ENCODE measurements around the gene OSM.
A peak's percentile ranks its signal among the peaks of the same experiment; 100 is the strongest.

The OSM gene

DNA sequence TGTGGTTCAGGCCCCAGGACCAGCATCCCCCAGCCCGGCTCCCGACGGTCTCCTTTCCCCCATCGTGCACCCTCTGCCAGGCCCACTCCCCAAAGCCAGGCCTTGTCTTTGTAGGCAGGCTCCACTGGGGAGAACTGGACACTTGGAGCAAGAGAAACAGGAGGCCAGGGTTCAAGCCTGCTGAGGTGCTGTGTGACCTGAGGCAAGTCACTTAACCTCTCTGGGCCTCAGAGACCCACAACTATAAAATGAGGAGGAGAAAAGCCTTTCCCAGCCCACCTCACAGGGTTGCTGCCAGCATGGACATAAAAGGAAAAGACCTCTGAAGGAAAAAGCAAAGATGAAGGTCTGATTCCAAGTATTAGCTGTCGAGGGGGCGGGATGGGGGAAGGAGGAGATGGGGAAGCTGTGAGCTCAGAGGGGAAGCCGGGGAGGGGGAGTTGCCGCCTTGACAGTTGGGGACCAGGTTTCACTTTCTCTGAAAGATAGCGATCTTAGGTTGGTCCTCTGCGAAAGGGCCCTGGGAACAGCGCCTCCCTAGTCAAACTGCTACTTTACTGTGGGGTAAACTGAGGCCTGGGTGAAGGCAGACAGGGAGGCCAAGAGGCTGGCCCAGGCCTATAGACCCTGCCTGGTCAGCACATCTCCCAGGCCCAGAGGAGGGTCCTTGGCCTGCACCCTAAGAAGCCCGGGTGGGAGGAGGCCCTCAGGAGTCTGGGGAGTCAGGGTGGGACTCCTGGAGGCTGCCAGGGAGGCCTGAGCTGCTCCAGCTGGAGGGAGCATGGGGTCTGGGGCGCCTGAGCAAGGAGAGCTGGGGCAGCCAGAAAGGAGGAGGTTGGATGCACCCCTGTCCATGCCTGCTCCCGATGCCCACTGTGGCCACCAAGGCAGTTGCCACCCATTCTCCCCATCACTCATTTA is 991 bp upstream of the OSM start:
- no peaks in the 10 kb centered on the region for H3K36me3 ChIP-seq (ENCODE audit: control insufficient read depth, insufficient read depth, low read length)
- H3K4me2 ChIP-seq (ENCODE audit: low read length), result no peak overlapping the region
- H2AFZ ChIP-seq, result no peak overlapping the region
- H3K27me3 ChIP-seq (ENCODE audit: control insufficient read depth, insufficient read depth, low read length), result no peaks in the 10 kb centered on the region
- H3K27ac ChIP-seq, result peak overlapping the region; percentile 36
- H3K9ac ChIP-seq, result no peak overlapping the region
- H3K79me2 ChIP-seq, result no peaks in the 10 kb centered on the region
- TF ChIP-seq CTCF (IDR thresholded peaks at IDR 0.05), result no peak
- no peak overlapping the region for H3K4me3 ChIP-seq (ENCODE audit: low read depth, low read length)
- no peaks in the 10 kb centered on the region for H3K9me3 ChIP-seq (ENCODE audit: control insufficient read depth, low read length)
- peaks cover 3% of the 10 kb centered on the region for H3K4me1 ChIP-seq

DNA sequence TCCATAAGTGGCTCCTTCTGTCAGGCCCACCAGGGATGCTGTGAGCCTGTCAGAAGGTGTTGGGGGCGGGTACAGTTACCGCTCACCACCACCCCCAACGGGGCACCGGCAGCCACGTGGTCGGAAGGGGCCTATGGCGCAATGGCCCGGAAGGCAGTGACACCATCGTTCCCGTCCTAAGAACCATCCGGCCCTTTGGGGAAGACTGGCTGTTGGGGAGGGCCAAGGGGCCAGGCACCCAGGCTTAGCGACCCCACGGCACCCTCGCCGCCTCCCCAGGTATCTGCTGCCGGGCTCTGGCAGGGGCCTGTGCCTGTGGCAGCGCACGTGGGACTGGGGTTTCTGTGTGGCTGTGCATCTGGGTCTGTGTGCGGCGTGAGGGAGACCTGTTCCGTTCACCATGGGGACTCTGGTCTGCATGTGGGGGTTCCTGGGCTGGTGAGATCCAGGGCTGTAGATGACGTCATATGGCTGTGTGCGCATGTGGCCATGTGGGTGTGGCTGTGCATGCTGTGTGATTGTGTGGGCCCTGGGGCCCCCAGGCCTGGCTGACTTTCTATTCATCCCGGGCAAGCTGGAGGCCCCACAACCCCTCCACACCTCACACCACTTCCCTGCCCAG is 717 bp downstream of the OSM start:
- H3K27me3 ChIP-seq (ENCODE audit: control insufficient read depth, insufficient read depth, low read length), result no peaks in the 10 kb centered on the region
- H3K9me3 ChIP-seq (ENCODE audit: control insufficient read depth, low read length), result no peaks in the 10 kb centered on the region
- H3K79me2 ChIP-seq, result no peaks in the 10 kb centered on the region
- H3K36me3 ChIP-seq (ENCODE audit: control insufficient read depth, insufficient read depth, low read length), result no peaks in the 10 kb centered on the region
- no peak overlapping the region for H3K9ac ChIP-seq
- H3K4me2 ChIP-seq (ENCODE audit: low read length), result no peak overlapping the region
- H2AFZ ChIP-seq, result no peak overlapping the region
- TF ChIP-seq CTCF (IDR thresholded peaks at IDR 0.05), result no peak
- peaks cover 3% of the 10 kb centered on the region for H3K4me1 ChIP-seq
- H3K4me3 ChIP-seq (ENCODE audit: low read depth, low read length), result no peak overlapping the region
- H3K27ac ChIP-seq, result no peak overlapping the region

GRCh38 chr22:30265131-30265720 is 1.4 kb downstream of the OSM start:
- Histone ChIP-seq H3K4me2 (ENCODE audit: low read length) (no peak overlapping the region), H3K4me3 (ENCODE audit: low read depth, low read length) (no peak overlapping the region), H3K9me3 (ENCODE audit: control insufficient read depth, low read length) (no peaks in the 10 kb centered on the region), H3K27ac (no peak overlapping the region), H3K9ac (no peak overlapping the region), H3K27me3 (ENCODE audit: control insufficient read depth, insufficient read depth, low read length) (no peaks in the 10 kb centered on the region), H3K4me1 (no peaks in the 10 kb centered on the region), H3K36me3 (ENCODE audit: control insufficient read depth, insufficient read depth, low read length) (no peaks in the 10 kb centered on the region), H2AFZ (no peak overlapping the region), H3K79me2 (no peaks in the 10 kb centered on the region)
- no peak for TF ChIP-seq CTCF (IDR thresholded peaks at IDR 0.05)

GRCh38 chr22:30263883-30264282 is 2.8 kb downstream of the OSM start:
- no peaks in the 10 kb centered on the region for H3K36me3 ChIP-seq (ENCODE audit: control insufficient read depth, insufficient read depth, low read length)

More at GRCh38 chr22:30263883-30264282, 2.8 kb downstream of the OSM start:
- Histone ChIP-seq H3K79me2 (no peaks in the 10 kb centered on the region), H3K9ac (no peak overlapping the region), H3K4me3 (ENCODE audit: low read depth, low read length) (no peak overlapping the region), H3K4me2 (ENCODE audit: low read length) (no peak overlapping the region), H3K27me3 (ENCODE audit: control insufficient read depth, insufficient read depth, low read length) (no peaks in the 10 kb centered on the region), H2AFZ (no peak overlapping the region), H3K27ac (no peak overlapping the region), H3K4me1 (no peaks in the 10 kb centered on the region), H3K9me3 (ENCODE audit: control insufficient read depth, low read length) (no peaks in the 10 kb centered on the region)
- TF ChIP-seq CTCF (IDR thresholded peaks at IDR 0.05), result no peak
